Esophagus muscularis mucosa (tissue), 4 donors: ENCODE measurements around the gene PID1.

Experiments used
- CTCF ChIP-seq, 3 experiments: fragments of 200-600 bp in 2 of 3; fragments of 450-650 bp in 1 of 3; sonication (generic) in 2 of 3; IDR thresholded peaks; one replicate each; pipeline ENCODE4 v1.5.1; 2017 to 2019; ENCODE audit warnings: antibody characterized with exemption in 3 of 3, mild to moderate bottlenecking in 2 of 3, moderate library complexity in 1 of 3
- EP300 ChIP-seq: sonication (generic); formaldehyde crosslinking; IDR thresholded peaks from one replicate; pipeline ENCODE4 v1.6.1; 2017; ENCODE audit warnings: antibody characterized with exemption
- POLR2A ChIP-seq: fragments of 450-650 bp; IDR thresholded peaks from one replicate; pipeline ENCODE4 v1.6.1; 2017; ENCODE audit warnings: antibody characterized with exemption, moderate library complexity, mild to moderate bottlenecking, low read depth
- POLR2AphosphoS5 ChIP-seq, 2 donors: sonication (generic); formaldehyde crosslinking; IDR thresholded peaks; one replicate each; pipeline ENCODE4 v1.6.1; 2017; ENCODE audit warnings: antibody characterized with exemption in 2 of 2

GRCh38 chr2:229201521-229201920 is 69.6 kb downstream of the PID1 start:
- no peak for TF ChIP-seq POLR2AphosphoS5 (IDR thresholded peaks at IDR 0.05)
- TF ChIP-seq CTCF (IDR thresholded peaks at IDR 0.05): no peak
- TF ChIP-seq POLR2A: no peak
- no peak for TF ChIP-seq EP300
